ENCODE results near the gene PAQR6. TPM values are rescaled to one million over a fixed set of nuclear protein-coding genes. Genes with fewer than 3 reads are reported as not detected.
A peak's percentile ranks its signal among the peaks of the same experiment; 100 is the strongest.

PAQR6 gene
- total RNA-seq, 1 experiment from 2014 or later: 4.1 TPM

DNA sequence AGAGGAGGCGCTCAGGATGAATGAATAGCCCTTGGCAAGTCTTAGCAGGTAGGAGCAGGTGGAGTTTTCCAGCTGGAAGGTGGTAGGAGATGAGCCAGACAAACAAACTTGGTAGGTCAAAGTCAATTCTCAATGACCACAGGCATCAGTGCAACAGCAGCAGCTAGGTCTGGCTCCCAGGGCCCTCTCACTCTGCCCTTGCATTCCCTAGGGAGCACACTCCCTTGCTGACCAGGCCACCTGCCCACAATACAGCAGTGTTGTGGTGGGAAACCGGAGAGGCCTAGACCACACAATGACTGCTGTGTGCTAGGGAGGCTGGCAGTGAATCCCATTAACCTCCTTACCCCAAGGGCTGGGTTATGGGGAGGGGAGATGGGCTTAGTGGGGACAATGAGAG, 13.0 kb upstream of the PAQR6 start:
- Histone ChIP-seq H3K9me3 (ENCODE audit: low read depth, low read length, poor library complexity, severe bottlenecking) (no peaks in the 10 kb centered on the region), H3K36me3 (ENCODE audit: insufficient read depth, low read length, poor library complexity, severe bottlenecking) (peaks cover 91% of the 10 kb centered on the region), H3K4me1 (ENCODE audit: insufficient read depth, low read length, poor library complexity, severe bottlenecking) (no peaks in the 10 kb centered on the region), H3K27ac (ENCODE audit: low read depth, low read length, poor library complexity, severe bottlenecking) (no peak overlapping the region), H3K4me3 (ENCODE audit: low read depth, low read length, poor library complexity, severe bottlenecking) (no peak overlapping the region), H3K27me3 (replicated peaks; ENCODE audit: insufficient read depth, low read depth, low read length, poor library complexity) (no peaks in the 10 kb centered on the region)
- CTCF ChIA-PET: no interaction called here
- intact Hi-C loops (cut with micrococcal nuclease; ENCODE audit: unreplicated experiment): no loop called here
- no peak for TF ChIP-seq EZH2 (IDR thresholded peaks at IDR 0.05; ENCODE audit: borderline replicate concordance, low read depth, low read length, poor library complexity, severe bottlenecking)
- TF ChIP-seq, protein P1, sequence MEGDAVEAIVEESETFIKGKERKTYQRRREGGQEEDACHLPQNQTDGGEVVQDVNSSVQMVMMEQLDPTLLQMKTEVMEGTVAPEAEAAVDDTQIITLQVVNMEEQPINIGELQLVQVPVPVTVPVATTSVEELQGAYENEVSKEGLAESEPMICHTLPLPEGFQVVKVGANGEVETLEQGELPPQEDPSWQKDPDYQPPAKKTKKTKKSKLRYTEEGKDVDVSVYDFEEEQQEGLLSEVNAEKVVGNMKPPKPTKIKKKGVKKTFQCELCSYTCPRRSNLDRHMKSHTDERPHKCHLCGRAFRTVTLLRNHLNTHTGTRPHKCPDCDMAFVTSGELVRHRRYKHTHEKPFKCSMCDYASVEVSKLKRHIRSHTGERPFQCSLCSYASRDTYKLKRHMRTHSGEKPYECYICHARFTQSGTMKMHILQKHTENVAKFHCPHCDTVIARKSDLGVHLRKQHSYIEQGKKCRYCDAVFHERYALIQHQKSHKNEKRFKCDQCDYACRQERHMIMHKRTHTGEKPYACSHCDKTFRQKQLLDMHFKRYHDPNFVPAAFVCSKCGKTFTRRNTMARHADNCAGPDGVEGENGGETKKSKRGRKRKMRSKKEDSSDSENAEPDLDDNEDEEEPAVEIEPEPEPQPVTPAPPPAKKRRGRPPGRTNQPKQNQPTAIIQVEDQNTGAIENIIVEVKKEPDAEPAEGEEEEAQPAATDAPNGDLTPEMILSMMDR (conservative IDR thresholded peaks at IDR 0.05; ENCODE audit: low read depth, low read length): no peak
- no peak for DNase-seq (ENCODE audit: low spot score)
- BruUV-seq (replicated peaks): no TSS peak
- POLR2A ChIA-PET (ENCODE audit: low non-redundant PET): no interaction called here

DNA sequence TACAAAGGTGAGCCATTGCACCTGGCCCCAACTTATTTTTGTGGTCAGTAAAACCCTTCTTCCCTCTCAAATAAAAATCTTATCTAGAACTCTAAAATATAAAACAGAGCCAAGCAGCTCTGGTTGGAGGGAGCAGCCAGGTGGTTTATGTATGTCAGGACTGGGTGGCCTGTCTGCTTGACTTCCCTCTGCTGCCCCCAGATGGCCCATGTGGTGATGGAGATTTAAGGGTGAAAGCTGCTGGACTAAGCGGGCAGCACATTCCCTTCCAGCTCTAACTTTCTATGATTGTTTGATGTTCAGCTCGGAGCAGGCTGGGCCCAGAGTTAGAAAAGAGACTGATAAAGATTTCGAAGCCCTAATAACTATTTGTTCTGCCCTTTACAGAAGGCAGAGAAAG, 11.9 kb upstream of the PAQR6 start:
- Histone ChIP-seq H3K27ac (ENCODE audit: low read depth, low read length, poor library complexity, severe bottlenecking) (no peak overlapping the region), H3K9me3 (ENCODE audit: low read depth, low read length, poor library complexity, severe bottlenecking) (no peaks in the 10 kb centered on the region), H3K36me3 (ENCODE audit: insufficient read depth, low read length, poor library complexity, severe bottlenecking) (peaks cover 82% of the 10 kb centered on the region), H3K4me1 (ENCODE audit: insufficient read depth, low read length, poor library complexity, severe bottlenecking) (no peaks in the 10 kb centered on the region), H3K27me3 (replicated peaks; ENCODE audit: insufficient read depth, low read depth, low read length, poor library complexity) (no peaks in the 10 kb centered on the region), H3K4me3 (ENCODE audit: low read depth, low read length, poor library complexity, severe bottlenecking) (no peak overlapping the region)
- POLR2A ChIA-PET (ENCODE audit: low non-redundant PET): no interaction called here
- DNase-seq (ENCODE audit: low spot score): no peak
- TF ChIP-seq EZH2 (IDR thresholded peaks at IDR 0.05; ENCODE audit: borderline replicate concordance, low read depth, low read length, poor library complexity, severe bottlenecking): no peak
- TF ChIP-seq, protein P1 (conservative IDR thresholded peaks at IDR 0.05; ENCODE audit: low read depth, low read length): 0 out of 2 replicates have a peak, but pooled peaks have one; percentile 11
- intact Hi-C loops (cut with micrococcal nuclease; ENCODE audit: unreplicated experiment): no loop called here
- no TSS peak for BruUV-seq (replicated peaks)
- CTCF ChIA-PET: no interaction called here

DNA sequence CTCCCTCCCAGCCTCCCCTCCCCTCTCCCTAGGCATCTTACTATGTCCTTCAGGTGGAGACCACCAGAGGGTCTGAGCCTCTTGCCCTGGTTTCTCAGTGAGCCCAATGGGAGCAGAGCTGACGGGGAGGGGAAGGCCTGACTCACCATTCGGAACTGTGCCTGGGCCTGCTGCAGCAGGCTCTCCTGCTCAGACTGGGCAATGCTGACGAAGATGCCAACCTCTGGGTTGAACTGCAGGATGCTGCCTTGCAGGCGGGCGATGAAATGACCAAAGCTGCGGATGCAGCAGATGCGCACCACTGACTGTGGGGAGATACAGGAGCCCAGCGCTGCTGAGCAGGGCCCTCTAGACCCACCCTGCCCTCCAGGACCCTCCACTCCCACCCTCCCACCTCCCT, 11.0 kb upstream of the PAQR6 start:
- DNase-seq (ENCODE audit: low spot score): no peak
- Histone ChIP-seq H3K4me1 (ENCODE audit: insufficient read depth, low read length, poor library complexity, severe bottlenecking) (no peaks in the 10 kb centered on the region), H3K27me3 (replicated peaks; ENCODE audit: insufficient read depth, low read depth, low read length, poor library complexity) (no peaks in the 10 kb centered on the region), H3K27ac (ENCODE audit: low read depth, low read length, poor library complexity, severe bottlenecking) (no peak overlapping the region), H3K4me3 (ENCODE audit: low read depth, low read length, poor library complexity, severe bottlenecking) (no peak overlapping the region), H3K36me3 (ENCODE audit: insufficient read depth, low read length, poor library complexity, severe bottlenecking) (peaks cover 76% of the 10 kb centered on the region), H3K9me3 (ENCODE audit: low read depth, low read length, poor library complexity, severe bottlenecking) (no peaks in the 10 kb centered on the region)
- ChIA-PET CTCF (no interaction called here), POLR2A (ENCODE audit: low non-redundant PET) (no interaction called here)
- BruUV-seq (replicated peaks): no TSS peak
- intact Hi-C loops (cut with micrococcal nuclease; ENCODE audit: unreplicated experiment): no loop called here
- TF ChIP-seq, protein P1 (conservative IDR thresholded peaks at IDR 0.05; ENCODE audit: low read depth, low read length): no peak
- no peak for TF ChIP-seq EZH2 (IDR thresholded peaks at IDR 0.05; ENCODE audit: borderline replicate concordance, low read depth, low read length, poor library complexity, severe bottlenecking)

Data from A673 (cell line).